SK-N-MC (cell line): ENCODE results near the gene MRPL45.

Source experiments
- DNase-seq: peaks from one replicate; pipeline ENCODE4 v3.0.0-alpha.2; 2011; ENCODE audit warnings: low read depth, low spot score
- H3K27ac ChIP-seq: fragments of 200-600 bp; sonication (generic); 2 replicates; pipeline ENCODE4 v1.5.1; 2016; ENCODE audit warnings: mixed run types
- H3K36me3 ChIP-seq: fragments of 200-600 bp; sonication (generic); 2 replicates; pipeline ENCODE4 v1.6.1; 2017; ENCODE audit warnings: antibody characterized with exemption, low read length, mixed read lengths; ENCODE audit not compliant: insufficient read depth
- H3K4me3 ChIP-seq: fragments of 200-600 bp; sonication (generic); 2 replicates; pipeline ENCODE4 v1.5.1; 2016
- H3K9ac ChIP-seq: fragments of 200-600 bp; sonication (generic); 2 replicates; pipeline ENCODE4 v1.8.0; 2017; ENCODE audit warnings: mixed run types, mixed read lengths; ENCODE audit not compliant: insufficient read length
- H3K9me3 ChIP-seq: fragments of 200-600 bp; sonication (generic); 2 replicates; pipeline ENCODE4 v1.6.1; 2017; ENCODE audit warnings: low read depth, mild to moderate bottlenecking, antibody characterized with exemption, low read length, moderate library complexity, mixed read lengths
- EZH2 ChIP-seq: fragments of 200-600 bp; sonication (generic); IDR thresholded peaks from one replicate; pipeline ENCODE4 v1.6.1; 2017; ENCODE audit warnings: antibody characterized with exemption
- FOXP2 ChIP-seq: optimal IDR thresholded peaks from 2 replicates; pipeline ENCODE3; 2011; ENCODE audit warnings: mild to moderate bottlenecking, moderate library complexity; ENCODE audit not compliant: insufficient read depth; ENCODE audit errors: extremely low read length, control extremely low read depth
- POLR2AphosphoS5 ChIP-seq: IDR thresholded peaks from 2 replicates; pipeline ENCODE4 v1.6.1; 2012; ENCODE audit warnings: mild to moderate bottlenecking, low read depth, low read length, borderline replicate concordance

The MRPL45 gene

GRCh38 chr17:38352245-38353085 lies 55.5 kb downstream of the MRPL45 start:
- DNase-seq, result no peak
- peak overlapping the region; percentile 81 for H3K9ac ChIP-seq
- peak overlapping the region; percentile 88 for H3K4me3 ChIP-seq
- TF ChIP-seq POLR2AphosphoS5, result no peak
- no peak for TF ChIP-seq EZH2
- no peak for TF ChIP-seq FOXP2
- no peaks in the 10 kb centered on the region for H3K36me3 ChIP-seq
- H3K27ac ChIP-seq, result no peak overlapping the region
- H3K9me3 ChIP-seq, result no peaks in the 10 kb centered on the region

GRCh38 chr17:38353086-38353604 lies 56.2 kb downstream of the MRPL45 start:
- Histone ChIP-seq H3K9me3 (no peaks in the 10 kb centered on the region), H3K4me3 (peak overlapping the region; percentile 88), H3K9ac (peak overlapping the region; percentile 81), H3K27ac (no peak overlapping the region), H3K36me3 (no peaks in the 10 kb centered on the region)
- DNase-seq, result no peak
- TF ChIP-seq POLR2AphosphoS5 (no peak), EZH2 (no peak), FOXP2 (no peak)

GRCh38 chr17:38353668-38354067 lies 56.7 kb downstream of the MRPL45 start:
- H3K36me3 ChIP-seq, result no peaks in the 10 kb centered on the region
- H3K9me3 ChIP-seq, result no peaks in the 10 kb centered on the region
- DNase-seq, result no peak
- H3K9ac ChIP-seq, result no peak overlapping the region
- no peak for TF ChIP-seq FOXP2
- peak overlapping the region; percentile 88 for H3K4me3 ChIP-seq
- no peak overlapping the region for H3K27ac ChIP-seq

- H3K36me3 ChIP-seq, result no peaks in the 10 kb centered on the region
- H3K9ac ChIP-seq, result no peak overlapping the region
- TF ChIP-seq POLR2AphosphoS5 (no peak), EZH2 (no peak), FOXP2 (no peak)
- no peak for DNase-seq
- H3K4me3 ChIP-seq, result peak overlapping the region; percentile 88
- H3K9me3 ChIP-seq, result no peaks in the 10 kb centered on the region
- H3K27ac ChIP-seq, result no peak overlapping the region
These were observed 57.5 kb downstream of the MRPL45 start for GRCh38 chr17:38354466-38354865.

- TF ChIP-seq FOXP2 (no peak), EZH2 (no peak), POLR2AphosphoS5 (no peak)
- no peak for DNase-seq
- no peaks in the 10 kb centered on the region for H3K9me3 ChIP-seq
- no peak overlapping the region for H3K4me3 ChIP-seq
- H3K27ac ChIP-seq, result no peak overlapping the region
- no peak overlapping the region for H3K9ac ChIP-seq
- no peaks in the 10 kb centered on the region for H3K36me3 ChIP-seq
These were observed 58.3 kb downstream of the MRPL45 start for GRCh38 chr17:38355251-38355650.

DNA sequence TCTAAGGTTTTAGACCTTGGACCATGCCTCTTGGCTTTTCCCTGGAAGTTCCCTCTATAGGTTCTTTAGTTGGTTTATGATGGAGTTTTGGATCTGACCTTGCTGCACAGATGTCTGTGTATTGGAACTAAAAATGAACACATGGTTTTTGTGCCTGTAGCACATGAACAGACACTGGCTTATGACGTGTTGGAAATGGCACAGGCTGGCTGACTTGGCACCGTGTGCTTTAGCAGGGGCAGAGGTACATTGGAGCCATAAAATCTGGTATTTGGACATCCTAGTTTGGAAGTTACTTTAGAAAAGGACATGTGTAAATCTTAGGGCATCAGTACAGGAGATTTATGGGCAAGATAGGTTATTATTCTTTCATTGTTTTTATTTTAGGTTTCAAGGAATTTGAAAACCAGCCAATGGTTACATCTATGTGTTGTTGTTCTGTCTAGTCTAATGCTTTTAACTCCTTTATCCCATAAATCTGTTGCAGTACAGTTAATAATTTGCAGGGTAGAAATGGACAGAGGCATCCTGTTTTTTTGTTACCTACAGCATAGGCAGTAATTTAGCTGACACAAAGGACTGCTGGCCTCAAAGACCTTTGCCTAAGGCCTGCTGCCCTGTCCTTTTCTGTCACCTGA lies 60.6 kb downstream of the MRPL45 start:
- no peak for DNase-seq
- no peaks in the 10 kb centered on the region for H3K36me3 ChIP-seq
- no peak overlapping the region for H3K4me3 ChIP-seq
- H3K9ac ChIP-seq, result no peak overlapping the region
- H3K9me3 ChIP-seq, result no peaks in the 10 kb centered on the region
- H3K27ac ChIP-seq, result no peak overlapping the region
- TF ChIP-seq EZH2, result no peak
- TF ChIP-seq FOXP2, result no peak
- TF ChIP-seq POLR2AphosphoS5, result no peak

- H3K27ac ChIP-seq, result no peak overlapping the region
- no peak overlapping the region for H3K4me3 ChIP-seq
These were observed 61.9 kb downstream of the MRPL45 start for GRCh38 chr17:38358586-38359513.

GRCh38 chr17:38361694-38362465 lies 64.9 kb downstream of the MRPL45 start:
- H3K9me3 ChIP-seq, result no peaks in the 10 kb centered on the region
- no peak overlapping the region for H3K27ac ChIP-seq
- peaks cover 10% of the 10 kb centered on the region; the same call in 1 of the 2 replicates for H3K36me3 ChIP-seq
- no peak overlapping the region for H3K4me3 ChIP-seq
- no peak for DNase-seq
- TF ChIP-seq POLR2AphosphoS5, result no peak
- TF ChIP-seq FOXP2, result no peak
- no peak for TF ChIP-seq EZH2
- H3K9ac ChIP-seq, result no peak overlapping the region

More at GRCh38 chr17:38358586-38359513, 61.9 kb downstream of the MRPL45 start:
- no peak for DNase-seq
- TF ChIP-seq POLR2AphosphoS5, result no peak
- no peak for TF ChIP-seq EZH2
- no peak for TF ChIP-seq FOXP2
- H3K9me3 ChIP-seq, result no peaks in the 10 kb centered on the region
- no peak overlapping the region for H3K9ac ChIP-seq
- no peaks in the 10 kb centered on the region for H3K36me3 ChIP-seq
